Measurements from ENCODE around the gene MLPH.

DNA sequence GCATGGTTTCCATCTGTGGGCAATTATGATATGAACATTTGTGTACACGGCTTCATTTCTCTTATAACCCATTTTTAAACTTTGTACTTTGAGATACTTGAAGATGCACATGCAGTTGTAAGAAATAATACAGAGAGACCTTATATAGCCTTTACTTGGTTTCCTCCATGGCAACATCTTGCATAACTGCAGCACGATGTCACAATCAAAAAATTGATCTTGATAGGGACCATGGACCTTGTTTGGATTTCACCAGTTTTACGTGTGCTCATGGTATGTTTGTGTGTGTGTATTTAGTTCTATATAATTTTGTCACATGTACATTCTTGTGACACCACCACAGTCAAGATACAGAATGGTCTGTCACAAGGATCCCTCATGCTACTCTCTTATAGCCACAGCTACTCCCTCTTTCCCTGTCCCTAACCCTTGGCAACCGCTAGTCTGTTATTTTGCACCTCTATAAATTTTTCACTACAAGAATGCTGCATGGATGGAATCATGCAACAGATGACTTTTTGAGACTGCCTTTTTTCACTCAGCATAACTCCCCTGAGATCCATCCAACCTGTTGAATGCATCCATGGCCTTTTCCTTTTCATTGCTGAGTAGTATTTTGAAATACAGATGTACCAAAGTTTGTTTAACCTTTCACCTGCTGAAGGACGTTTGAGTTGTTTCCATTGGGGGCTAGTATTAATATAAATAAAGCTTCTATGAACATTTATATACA lies 19.4 kb upstream of the MLPH start:
- TF ChIP-seq EZH2 (IDR thresholded peaks at IDR 0.05; ENCODE audit: borderline replicate concordance, insufficient read depth, low read depth, low read length, poor library complexity, severe bottlenecking): no peak
- TF ChIP-seq, protein P1, sequence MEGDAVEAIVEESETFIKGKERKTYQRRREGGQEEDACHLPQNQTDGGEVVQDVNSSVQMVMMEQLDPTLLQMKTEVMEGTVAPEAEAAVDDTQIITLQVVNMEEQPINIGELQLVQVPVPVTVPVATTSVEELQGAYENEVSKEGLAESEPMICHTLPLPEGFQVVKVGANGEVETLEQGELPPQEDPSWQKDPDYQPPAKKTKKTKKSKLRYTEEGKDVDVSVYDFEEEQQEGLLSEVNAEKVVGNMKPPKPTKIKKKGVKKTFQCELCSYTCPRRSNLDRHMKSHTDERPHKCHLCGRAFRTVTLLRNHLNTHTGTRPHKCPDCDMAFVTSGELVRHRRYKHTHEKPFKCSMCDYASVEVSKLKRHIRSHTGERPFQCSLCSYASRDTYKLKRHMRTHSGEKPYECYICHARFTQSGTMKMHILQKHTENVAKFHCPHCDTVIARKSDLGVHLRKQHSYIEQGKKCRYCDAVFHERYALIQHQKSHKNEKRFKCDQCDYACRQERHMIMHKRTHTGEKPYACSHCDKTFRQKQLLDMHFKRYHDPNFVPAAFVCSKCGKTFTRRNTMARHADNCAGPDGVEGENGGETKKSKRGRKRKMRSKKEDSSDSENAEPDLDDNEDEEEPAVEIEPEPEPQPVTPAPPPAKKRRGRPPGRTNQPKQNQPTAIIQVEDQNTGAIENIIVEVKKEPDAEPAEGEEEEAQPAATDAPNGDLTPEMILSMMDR (IDR thresholded peaks at IDR 0.05): no peak

Data from B cell (primary cell).